Measurements from ENCODE around the gene RASGRF2.
A peak's percentile ranks its signal among the peaks of the same experiment; 100 is the strongest.

RASGRF2 gene

DNA sequence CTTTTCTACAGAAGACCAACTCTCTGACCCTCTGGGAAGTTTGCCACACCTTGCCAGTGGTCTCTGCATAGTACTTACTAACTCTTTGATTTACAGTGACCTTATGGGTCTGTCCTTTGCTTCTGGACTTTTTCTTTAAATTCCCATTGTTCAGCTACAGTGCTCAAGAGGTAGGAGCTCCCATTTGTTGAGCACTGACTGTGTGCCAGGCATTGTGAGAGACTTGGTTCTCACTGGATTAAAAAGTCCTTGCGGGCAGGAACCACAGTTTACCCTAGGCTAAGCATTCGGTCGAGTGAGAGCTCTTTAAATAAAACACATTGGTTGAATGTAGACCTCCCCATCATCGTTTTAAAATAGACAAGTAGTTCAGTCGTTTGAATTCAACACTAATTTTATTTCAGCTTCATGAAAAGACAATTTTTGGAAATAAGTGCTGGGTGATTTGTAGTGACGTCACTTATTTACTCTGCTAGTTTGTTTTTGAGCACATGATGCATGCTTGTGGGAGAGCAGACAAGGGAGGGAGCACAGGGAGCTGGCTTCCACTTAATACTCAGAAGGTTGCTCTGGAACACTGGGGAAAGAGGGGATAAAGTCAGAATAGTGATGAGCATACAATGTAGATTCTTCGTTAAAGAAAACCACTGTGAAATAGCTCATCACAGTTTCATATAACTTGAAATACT lies 27.1 kb downstream of the RASGRF2 start:
- no peak for DNase-seq

DNA sequence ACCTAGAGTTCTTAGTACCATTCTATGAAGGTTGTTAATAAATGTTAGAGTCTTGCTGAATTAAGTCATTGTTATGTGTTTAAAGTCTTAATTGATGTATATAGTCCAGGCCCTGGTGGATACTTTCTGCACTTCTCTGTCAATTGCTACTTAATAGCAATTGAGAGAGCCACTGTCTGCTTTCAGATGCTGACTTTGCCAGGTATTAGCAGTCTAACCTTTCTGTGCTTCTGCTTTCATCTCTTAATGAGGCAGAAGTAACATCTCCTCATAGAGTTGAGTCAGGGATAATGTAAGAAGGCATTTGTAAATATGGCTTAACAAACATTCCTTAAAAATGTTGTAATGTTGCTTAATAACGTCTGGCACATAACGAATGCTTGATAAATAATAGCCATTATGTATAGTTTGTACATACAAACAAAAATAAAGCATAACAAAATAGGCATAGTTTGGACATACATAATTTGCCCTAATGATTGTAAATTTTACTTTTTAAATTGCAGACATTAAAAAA lies 28.3 kb downstream of the RASGRF2 start:
- no peak for DNase-seq

DNA sequence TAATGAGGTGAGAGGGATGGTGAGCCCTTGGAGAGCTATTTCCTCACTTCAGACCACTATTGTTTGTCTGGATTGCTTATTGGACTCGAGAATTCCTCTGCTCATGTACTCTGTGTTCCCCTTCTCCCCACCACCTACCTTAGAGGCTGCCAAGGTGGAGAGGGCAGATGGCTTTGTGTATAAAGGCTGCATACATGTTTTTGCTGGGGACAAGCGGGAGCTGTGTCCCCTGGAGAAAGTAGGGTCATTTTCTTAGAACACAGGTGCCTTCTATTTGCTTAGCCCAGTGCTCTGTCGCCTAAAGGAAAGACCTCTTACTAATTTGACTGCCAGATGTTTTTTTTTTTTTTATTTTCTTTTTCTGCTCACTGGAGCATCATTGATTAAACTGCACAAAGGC lies 29.7 kb downstream of the RASGRF2 start:
- DNase-seq: no peak

DNA sequence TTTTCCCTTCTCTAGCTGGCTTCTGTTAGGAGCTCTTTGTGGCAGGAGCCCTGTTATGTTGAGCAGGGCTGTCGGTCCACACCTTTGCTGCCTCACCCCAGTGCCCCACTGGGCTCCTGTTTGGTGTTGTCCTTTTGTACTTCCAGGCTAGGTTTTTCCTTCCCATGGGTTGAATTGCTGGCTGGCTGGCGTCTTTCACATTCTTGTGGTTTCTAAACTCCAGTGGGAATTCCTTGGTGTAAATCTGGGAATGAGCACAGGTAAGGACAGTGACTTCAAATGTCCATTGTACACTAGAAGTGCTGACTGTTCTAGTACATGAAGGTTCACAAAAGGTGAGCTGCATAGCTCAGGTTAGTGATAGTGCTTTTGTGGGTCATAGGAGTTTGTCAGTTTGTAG lies 30.4 kb downstream of the RASGRF2 start:
- no peak for DNase-seq

DNA sequence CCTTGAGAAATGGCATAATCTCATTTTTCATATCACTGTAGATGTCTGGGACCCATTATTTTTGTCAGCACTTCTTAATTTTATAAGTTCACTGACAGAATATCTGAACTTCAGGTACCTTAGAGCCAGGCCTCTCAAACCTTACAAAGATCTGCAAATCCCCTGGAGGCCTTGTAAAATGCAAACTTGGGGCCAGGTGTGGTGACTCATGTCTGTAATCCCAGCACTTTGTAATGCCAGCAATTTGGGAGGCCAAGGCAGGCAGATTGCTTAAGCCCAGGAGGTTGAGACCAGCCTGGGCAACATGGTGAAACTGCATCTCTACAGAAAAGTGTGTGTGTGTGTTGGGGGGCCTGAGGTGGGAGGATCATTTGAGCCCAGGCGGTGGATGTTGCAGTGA lies 30.8 kb downstream of the RASGRF2 start:
- no peak for DNase-seq

DNA sequence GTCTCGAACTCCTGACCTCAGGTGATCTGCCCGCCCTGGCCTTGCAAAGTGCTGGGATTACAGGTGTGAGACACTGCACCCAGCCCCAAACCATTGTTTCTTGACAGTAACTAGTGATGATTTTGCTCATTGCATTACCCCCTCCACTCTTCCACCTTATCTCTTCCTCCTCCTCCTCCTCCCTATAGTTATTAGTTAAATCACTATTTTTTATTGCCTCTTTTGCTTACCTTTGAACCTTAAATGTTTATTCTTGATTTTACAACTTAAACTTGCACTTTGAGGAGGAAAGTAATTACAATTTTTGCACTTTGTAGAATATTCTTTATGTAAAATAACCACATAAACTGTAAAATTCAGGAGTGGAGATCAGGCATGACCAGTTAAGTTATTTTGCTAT lies 35.7 kb downstream of the RASGRF2 start:
- no peak for DNase-seq

DNA sequence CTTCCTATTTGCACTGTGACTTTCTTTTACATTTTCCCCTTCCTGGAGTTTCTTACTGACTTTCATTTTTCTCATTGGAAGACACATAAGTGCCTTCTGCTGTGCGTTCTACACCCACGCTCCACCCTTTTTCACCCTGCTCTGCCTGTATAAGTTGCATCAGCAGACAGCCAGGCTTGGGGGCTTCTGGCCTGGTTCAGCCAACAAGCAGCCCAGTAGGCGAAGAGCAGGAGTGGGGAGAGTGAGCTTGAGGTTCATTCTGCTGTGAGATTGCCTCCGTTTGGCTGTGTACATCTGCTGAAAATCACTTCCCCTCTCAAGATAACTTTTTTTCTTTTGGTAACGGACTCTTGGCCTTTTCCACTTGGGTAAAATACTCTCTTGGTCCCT lies 38.4 kb downstream of the RASGRF2 start:
- DNase-seq: peak; percentile 26 to 40

DNA sequence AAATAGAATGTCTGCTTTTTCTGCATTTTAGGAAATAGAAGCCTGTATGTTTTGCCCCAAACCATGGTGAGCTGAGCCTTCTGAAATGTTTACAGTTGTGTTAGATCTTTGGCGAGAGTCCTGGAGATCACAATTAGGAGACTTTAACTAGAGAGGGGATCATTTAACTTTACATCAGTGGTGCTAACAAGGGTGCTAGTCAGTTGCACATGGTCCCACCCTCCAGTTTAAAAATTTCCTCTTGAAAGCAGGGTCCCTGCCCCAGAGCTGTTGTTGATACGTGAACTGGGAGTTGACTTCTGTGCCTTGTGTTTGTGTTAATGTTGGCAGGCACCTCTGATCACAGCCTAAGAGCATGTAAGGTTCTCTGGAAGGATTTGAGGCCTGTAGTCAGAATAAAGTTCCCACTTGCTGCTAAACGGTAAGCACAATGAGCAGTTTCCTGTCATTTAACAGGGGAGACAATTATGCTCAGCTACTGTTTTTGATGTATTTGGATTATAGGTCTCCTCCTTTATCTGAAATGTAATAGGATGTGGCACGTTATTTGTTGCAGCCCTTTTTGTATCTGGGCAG lies 43.7 kb downstream of the RASGRF2 start:
- no peak for DNase-seq

DNA sequence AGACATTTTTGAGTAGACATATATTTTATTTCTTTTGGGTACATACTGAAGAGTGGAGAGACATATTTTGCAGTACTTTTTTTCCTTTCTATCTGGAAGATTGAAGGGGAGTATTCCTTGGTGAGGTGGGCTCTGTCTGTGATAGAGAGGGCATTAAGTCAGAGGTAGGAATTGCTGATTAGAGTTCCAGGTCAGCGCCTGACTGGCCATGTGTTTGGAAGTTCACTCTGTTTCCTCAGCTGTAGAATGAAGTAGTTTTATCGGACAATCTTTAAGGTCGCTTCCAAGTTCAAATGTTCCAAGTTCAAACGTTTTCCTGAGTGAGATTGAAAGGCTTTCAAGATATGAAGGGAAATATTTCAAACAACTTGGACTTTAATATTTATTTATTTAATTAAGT lies 45.5 kb downstream of the RASGRF2 start:
- DNase-seq: no peak

DNA sequence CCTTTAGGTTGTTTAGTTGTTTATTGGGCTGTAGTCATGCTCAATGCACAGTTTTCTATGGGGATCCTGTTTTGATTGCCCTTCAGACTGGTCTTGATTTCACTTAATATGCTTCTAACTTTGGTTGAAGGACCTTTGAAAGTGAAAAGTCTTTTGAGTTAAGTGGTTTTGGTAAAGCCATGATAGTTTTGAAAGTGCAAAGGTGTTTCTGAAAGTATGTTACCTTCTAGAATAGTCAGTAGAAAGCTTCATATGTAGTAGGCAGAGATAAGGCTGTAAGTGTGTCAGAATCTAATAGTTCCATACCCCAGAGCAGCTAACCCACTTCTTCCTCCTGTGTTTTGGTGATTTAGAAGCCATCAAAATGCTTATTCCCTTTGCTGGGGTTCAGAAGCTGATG lies 46.1 kb downstream of the RASGRF2 start:
- DNase-seq: no peak

DNA sequence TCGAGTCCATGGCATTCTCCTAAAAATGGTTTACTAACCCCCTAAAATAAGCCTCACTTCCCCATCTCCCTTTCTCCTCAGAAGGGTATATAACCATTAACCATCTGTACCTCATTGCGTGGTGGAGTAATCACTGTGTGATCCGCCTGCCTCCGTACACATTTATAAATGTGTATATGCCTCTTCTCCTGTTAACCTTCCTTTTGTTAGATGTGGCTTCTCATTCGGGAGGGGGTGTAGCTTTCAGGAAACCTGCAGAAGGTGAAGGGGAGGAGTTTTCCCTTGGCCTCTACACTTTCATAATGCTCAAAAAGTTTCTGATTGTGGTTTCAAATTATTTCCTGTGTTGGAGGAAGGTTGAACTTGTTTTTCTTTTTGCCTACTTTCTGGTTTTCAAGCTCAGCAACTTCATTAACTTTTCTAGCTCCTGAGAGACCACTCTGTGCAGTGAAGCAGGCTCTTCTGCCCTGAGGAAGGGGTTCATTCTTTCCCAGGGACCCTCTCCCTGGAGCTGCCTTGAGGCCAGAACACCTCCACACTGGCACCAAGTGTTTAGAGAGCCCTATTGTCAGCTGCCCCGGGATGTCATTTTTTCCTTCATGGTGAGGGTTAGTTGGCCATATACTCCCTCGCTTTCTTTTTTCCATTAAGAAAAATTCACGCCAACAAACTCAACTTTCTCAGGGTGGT lies 46.9 kb downstream of the RASGRF2 start:
- peak; percentile 42 to 50 for DNase-seq

DNA sequence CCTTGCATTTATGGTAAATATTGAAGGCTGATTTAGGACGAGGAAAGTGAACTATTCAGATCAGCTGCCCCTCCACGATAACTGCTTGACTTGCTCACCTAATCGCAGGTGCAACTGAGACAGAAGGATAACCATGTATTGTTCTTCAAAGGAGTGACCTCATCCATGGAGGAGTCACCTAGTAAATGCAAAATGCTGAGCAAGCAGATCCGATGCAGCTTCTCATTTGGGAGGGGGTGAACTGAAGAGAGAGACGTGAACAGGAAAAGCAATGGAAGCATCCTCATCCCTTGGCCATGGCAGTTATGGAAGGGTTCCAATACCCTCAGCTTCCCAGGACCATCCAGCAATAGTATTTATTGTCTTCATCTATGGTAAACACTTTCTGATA lies 47.5 kb downstream of the RASGRF2 start:
- DNase-seq: peak; percentile 3 to 11

DNA sequence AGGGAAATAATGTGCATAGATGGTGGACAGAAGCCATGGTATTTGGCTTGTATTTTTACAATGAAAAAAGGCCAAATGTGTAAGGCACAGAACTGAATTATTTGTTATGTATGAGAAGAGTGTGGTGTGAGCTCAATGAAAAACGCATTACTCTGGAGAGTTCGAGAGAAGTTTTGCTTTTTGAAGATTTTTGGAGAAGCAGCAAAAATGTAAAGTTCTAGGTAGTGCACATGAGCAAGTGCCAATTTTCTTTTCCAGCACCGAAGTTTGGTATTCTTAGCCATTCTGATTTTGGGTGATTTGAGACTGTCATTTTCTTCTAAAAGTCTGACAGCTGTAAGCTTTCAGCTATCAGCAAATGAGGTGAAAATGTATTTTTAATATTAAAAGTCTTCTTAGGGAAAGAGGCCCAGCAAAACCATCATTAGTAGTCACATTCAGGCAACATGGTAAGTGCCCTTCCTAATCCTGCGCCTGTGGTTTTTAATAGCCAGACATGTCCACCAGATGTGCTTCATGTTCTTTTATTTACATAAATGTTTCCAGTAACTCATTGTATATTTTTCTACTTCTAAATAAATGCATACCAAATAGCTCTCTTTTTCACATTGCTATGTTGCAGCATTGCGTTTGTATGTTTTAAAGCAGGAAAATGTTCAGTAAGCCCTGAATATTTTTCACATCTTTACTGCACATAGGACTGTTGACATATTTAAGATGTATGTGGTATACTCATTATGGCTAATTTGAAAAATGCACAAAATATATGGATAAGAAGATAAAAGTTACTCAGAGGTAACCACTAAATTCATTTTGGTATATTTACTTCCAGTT lies 50.4 kb downstream of the RASGRF2 start:
- DNase-seq: no peak

DNA sequence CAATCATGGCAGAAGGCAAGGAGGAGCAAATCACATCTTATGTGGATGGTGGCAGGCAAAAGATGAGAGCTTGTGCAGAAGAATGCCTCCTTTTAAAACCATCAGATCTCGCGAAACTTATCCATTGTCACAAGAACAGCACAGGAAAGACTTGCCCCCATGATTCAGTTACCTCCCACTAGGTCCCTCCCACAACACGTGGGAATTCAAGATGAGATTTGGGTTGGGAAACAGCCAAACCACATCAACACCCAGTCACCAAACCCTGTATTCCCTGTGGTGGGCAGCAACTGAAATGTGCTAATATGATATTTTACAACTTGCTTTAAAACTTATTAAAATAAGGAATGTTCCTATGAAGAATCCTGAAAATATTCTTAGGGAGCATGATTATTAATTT lies 54.2 kb downstream of the RASGRF2 start:
- DNase-seq: no peak

DNA sequence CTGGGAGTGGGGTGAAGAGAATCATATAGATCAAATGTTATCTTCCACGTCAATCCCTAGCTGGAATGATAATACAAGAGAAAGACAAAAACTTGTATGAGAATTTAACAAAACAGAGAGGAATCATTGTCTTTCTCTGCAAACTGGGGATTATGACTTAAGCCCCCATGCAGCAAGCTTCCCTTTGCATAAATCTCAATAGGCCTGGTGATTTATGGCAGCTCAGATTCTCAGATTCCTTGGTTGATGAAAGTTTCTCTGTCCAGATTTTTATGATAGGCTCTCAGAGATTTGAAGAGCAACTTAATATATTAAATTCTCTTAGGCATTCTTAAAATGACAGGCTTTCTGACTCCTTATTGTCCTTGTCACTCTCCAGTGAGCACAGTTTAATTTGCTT lies 56.0 kb downstream of the RASGRF2 start:
- DNase-seq: no peak

DNA sequence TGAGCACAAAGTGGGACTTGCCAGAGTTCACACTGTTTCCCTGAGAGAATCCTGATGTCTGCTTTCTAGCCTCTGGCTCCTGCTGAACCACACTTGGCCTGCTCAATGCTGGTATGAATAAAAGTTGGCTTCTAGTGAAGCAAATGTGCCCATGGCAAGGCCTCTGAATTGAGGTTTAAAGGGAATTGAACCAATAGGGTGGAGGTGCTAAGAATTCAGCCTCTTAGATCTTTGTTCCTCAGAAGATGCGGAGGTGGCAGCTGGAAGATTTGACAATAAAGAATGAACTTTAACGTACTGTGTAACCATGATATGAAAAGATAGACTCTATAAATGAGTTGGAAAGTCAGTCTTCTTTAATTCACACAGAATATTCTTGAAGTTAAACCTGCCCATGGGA lies 57.2 kb downstream of the RASGRF2 start:
- no peak for DNase-seq

DNA sequence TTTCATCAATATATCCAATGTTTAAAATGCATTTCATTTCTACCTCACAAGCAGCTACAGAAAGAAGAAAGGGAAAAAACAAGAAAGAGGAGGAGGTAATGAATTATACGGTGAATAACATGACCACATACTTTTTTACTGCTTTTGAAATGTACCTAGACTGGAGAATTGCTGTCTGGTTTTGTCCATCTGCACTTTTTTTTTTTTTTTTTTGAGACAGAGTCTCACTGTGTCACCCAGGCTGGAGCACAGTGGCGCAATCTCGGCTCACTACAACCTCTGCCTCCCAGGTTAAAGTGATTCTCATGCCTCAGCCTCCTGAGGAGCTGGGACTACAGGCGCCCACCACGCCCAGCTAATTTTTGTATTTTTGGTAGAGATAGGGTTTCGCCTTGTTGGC lies 58.4 kb downstream of the RASGRF2 start:
- DNase-seq: peak in 1 of 2 experiments; percentile 30

DNA sequence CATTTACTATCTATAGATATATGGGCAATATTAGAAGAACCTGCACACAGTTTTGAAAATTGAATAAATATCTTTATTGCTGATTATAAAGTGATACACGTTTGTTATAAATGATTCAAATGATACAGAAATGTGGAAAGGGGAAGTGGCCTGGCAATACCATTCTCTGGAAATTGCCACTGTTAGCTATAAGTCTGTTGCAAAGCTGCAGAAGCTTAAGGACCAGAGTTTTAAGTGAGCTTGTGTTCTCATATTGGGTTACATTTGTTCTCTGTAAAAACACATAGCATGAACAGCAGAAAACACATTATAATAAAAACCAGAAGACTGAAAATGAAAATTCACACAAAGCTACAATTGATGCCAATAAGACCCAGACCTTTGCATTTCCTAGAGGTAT lies 59.6 kb downstream of the RASGRF2 start:
- no peak for DNase-seq

DNA sequence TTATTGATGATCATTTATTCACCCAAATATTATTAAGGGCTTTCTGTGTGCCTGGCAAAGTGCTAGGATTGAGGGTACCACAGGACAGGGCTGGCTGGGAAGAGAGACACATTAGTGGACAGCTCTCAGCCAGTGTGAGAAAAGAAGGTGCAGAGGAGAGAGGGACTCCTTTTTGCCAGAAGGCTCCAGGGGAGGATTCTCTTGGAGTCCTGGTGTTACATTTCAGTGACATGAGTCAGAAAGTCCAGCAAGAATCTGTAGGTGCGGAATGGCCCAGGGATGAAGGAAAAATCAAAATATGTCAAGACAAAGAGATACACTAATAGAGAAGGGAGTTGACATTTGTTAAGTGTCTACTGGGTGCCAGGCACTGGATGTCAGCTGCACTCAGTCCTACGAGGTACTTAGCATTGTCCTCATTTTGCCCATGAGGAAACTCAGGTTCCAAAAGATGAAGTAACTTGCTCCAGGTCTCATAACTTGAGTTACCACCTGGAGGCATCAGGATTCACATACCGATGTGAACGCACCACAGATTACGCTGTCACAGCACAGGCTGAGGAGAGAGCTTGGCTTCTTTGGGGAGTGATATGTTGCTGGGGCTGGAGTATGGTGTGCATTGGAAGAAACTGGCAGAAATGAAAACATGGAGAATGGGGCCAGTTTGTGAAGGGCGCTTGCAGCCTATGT lies 60.5 kb downstream of the RASGRF2 start:
- DNase-seq: no peak

DNA sequence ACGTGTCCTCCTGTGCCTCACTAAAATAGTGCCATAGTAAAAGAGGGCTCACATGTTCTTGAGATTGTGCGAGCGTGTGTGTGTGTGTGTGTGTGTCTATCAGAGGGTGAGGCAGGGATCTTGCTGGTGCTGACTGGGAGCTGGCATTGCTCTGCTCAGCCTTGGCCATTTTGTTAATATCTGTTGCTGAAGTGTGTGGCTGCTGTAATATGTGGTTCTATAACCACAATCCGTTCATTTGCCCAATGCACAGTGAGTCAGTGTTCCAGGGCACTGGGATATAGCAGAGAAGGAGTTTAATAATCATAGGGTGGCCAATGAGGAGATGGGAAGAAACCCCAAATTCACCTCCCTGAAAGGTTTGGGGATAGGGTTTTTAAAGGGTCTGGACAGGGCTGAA lies 61.3 kb downstream of the RASGRF2 start:
- DNase-seq: no peak

DNA sequence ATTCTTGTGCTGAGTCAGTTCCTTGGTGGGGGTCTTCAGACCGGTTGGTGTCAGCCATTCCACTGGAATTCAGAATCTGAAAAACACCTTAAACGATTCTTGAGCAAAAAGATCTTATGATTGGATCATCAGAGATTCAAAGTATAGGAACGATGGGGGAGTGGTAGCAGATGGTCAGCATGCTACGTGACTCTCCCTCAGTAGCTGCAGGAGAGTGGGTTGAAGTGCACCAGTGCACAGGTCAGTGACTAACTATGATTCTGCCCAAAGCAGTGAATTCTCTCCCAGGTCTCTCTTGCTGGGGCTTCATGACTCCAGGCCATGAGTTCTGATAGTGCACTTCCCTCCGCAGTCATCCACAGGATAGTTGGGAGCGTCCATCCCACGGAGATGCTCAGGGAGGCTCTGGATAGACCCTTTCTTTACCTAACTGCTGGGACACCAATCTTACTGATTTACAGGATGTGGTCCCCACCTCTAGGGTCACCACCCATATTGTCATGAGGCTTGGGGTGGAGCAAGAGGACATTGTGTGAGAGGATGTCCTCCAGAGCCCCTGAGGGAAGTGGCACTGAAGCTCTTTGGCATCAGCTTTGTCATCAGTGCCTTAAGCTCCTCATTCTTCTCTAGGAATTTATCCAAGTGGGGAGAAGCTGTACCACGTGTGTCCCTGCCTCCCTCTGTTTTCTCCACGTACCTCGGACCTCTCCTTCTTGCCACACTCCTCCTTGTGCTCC lies 62.0 kb downstream of the RASGRF2 start:
- DNase-seq: no peak

DNA sequence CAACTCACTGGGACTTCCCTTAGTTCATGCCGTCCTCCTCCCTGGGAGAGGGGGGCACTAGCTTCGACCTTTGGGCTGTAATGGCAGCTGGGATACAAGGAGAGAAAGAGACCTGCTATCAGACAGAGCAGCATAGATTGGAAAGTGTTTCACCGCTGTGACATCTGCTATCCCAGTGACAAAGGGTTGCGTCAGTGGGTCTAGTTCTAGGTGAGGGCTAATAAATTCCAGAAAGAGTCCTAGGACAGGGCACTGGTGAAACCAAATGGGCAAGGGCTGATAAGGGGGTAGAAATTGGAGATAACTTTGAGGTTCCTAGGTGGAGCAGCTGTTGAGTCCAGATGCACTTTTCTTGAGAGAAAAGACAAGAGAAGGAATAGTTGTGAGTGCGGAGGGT lies 62.5 kb downstream of the RASGRF2 start:
- DNase-seq: no peak

Measured in activated CD4-positive, alpha-beta T cell treated with anti-CD3 and anti-CD28 coated beads, Interleukin-2, amount 50 U/mL, for 4 hours (primary cell).